CD14-positive monocyte (primary cell): Measurements from ENCODE around the gene ZRANB3. TPM values are rescaled to one million over a fixed set of nuclear protein-coding genes. Genes with fewer than 3 reads are reported as not detected.

Experiments
- DNase-seq, 3 donors: peaks; one replicate each; pipeline ENCODE4 v3.0.0-alpha.2; 2011 to 2022
- H2AFZ ChIP-seq: 2 replicates; pipeline ENCODE4 v1.6.0; 2012; ENCODE audit warnings: mild to moderate bottlenecking, low read depth, low read length, inconsistent platforms; ENCODE audit not compliant: insufficient read depth, poor library complexity, severe bottlenecking
- H3K27ac ChIP-seq, 2 donors: 1 replicate in 1 of 2; 2 replicates in 1 of 2; pipeline ENCODE4 v1.5.1; 2012 to 2013; ENCODE audit warnings: low read length in 2 of 2, control low read depth in 1 of 2, inconsistent platforms in 1 of 2, low read depth in 1 of 2, mild to moderate bottlenecking in 1 of 2
- H3K27me3 ChIP-seq, 2 donors: one replicate each; pipeline versions ENCODE4 v1.6.0 to v1.6.1; 2011 to 2013; ENCODE audit warnings: low read length in 2 of 2; ENCODE audit not compliant: control insufficient read depth in 2 of 2, insufficient read depth in 2 of 2
- H3K36me3 ChIP-seq, 2 donors: replicated peaks in 1 of 2; 1 replicate in 1 of 2; 2 replicates in 1 of 2; pipeline versions ENCODE4 v1.5.1 to v1.6.1; 2012 to 2013; ENCODE audit warnings: low read length in 2 of 2, control low read depth in 1 of 2, inconsistent platforms in 1 of 2, mild to moderate bottlenecking in 1 of 2; ENCODE audit not compliant: insufficient read depth in 2 of 2, control insufficient read depth in 1 of 2
- H3K4me1 ChIP-seq, 2 donors: 1 replicate in 1 of 2; 2 replicates in 1 of 2; pipeline versions ENCODE4 v1.5.1 to v1.6.1; 2012 to 2013; ENCODE audit warnings: low read length in 2 of 2, control low read depth in 1 of 2, inconsistent platforms in 1 of 2, mild to moderate bottlenecking in 1 of 2, moderate library complexity in 1 of 2; ENCODE audit not compliant: insufficient read depth in 2 of 2, control insufficient read depth in 1 of 2
- H3K4me2 ChIP-seq: replicated peaks from 2 replicates; pipeline ENCODE3; 2012; ENCODE audit warnings: low read length, moderate library complexity, mild to moderate bottlenecking; ENCODE audit not compliant: poor library complexity, severe bottlenecking; ENCODE audit errors: extremely low read depth
- H3K4me3 ChIP-seq, 3 experiments: fragments of 200-600 bp in 1 of 3; sonication (generic) in 1 of 3; replicated peaks in 1 of 3; 1 replicate in 2 of 3; 2 replicates in 1 of 3; pipeline ENCODE4 v1.5.1; 2011 to 2013; ENCODE audit warnings: low read length in 3 of 3, mild to moderate bottlenecking in 3 of 3, control low read depth in 2 of 3, low read depth in 2 of 3, inconsistent platforms in 1 of 3, moderate library complexity in 1 of 3
- H3K79me2 ChIP-seq: 2 replicates; pipeline ENCODE4 v1.6.0; 2012; ENCODE audit warnings: mild to moderate bottlenecking, control low read depth, inconsistent platforms, low read length, moderate library complexity; ENCODE audit not compliant: insufficient read depth
- H3K9ac ChIP-seq: 2 replicates; pipeline ENCODE4 v1.6.0; 2017; ENCODE audit warnings: low read length, mild to moderate bottlenecking; ENCODE audit not compliant: insufficient read depth, poor library complexity, severe bottlenecking
- H3K9me3 ChIP-seq, 2 donors: replicated peaks in 1 of 2; 1 replicate in 1 of 2; 2 replicates in 1 of 2; pipeline versions ENCODE4 v1.5.1 to v1.6.1; 2012 to 2013; ENCODE audit warnings: low read length in 2 of 2, control low read depth in 1 of 2; ENCODE audit not compliant: control insufficient read depth in 1 of 2, insufficient read depth in 1 of 2
- H4K20me1 ChIP-seq: 2 replicates; pipeline ENCODE4 v1.6.0; 2012; ENCODE audit warnings: mild to moderate bottlenecking, low read length, control low read depth, moderate library complexity; ENCODE audit not compliant: insufficient read depth
- H3K27ac Mint-ChIP-seq, 7 donors: one replicate each; pipeline ENCODE4 v1.8.0; 2020; ENCODE audit warnings: mild to moderate bottlenecking in 7 of 7, mixed read lengths in 7 of 7, moderate library complexity in 6 of 7, inconsistent platforms in 2 of 7
- H3K27me3 Mint-ChIP-seq, 3 donors: one replicate each; pipeline ENCODE4 v1.8.0; 2021 to 2022; ENCODE audit warnings: low read depth in 3 of 3, mild to moderate bottlenecking in 3 of 3, mixed read lengths in 3 of 3, moderate library complexity in 3 of 3, inconsistent platforms in 1 of 3
- H3K36me3 Mint-ChIP-seq, 2 donors: one replicate each; pipeline ENCODE4 v1.8.0; 2020; ENCODE audit warnings: mixed read lengths in 2 of 2, inconsistent platforms in 1 of 2, mild to moderate bottlenecking in 1 of 2
- H3K4me1 Mint-ChIP-seq: one replicate; pipeline ENCODE4 v1.8.0; 2020; ENCODE audit warnings: mild to moderate bottlenecking, mixed read lengths
- H3K4me3 Mint-ChIP-seq, 2 donors: one replicate each; pipeline ENCODE4 v1.8.0; 2020; ENCODE audit warnings: mild to moderate bottlenecking in 2 of 2, mixed read lengths in 2 of 2, moderate library complexity in 1 of 2
- H3K9me3 Mint-ChIP-seq, 7 donors: one replicate each; pipeline ENCODE4 v1.8.0; 2020 to 2022; ENCODE audit warnings: mixed read lengths in 7 of 7, mild to moderate bottlenecking in 6 of 7, moderate library complexity in 6 of 7, inconsistent platforms in 2 of 7
- CTCF ChIP-seq: fragments of 200-600 bp; IDR thresholded peaks from one replicate; pipeline ENCODE4 v1.8.0; 2022; ENCODE audit warnings: antibody characterized with exemption, mild to moderate bottlenecking
- WGBS: methylation state at CpG from one replicate; pipeline ENCODE4 v1.1.5; 2013; ENCODE audit warnings: missing lambda C conversion rate; ENCODE audit not compliant: insufficient coverage; 5-methylcytosine and 5-hydroxymethylcytosine counted together
- intact Hi-C, 2 donors: fragments of 100-400 bp; cut with micrococcal nuclease; formaldehyde crosslinking; loops; one replicate each; pipeline versions ENCODE4 v1.15.0 to v1.15.1; 2023
- polyA plus RNA-seq, 3 donors: library from polyadenylated mRNA; depleted of rRNA in 1 of 3; unstranded in 2 of 3; stranded (reverse) in 1 of 3; fragments of 300-500 nt in 2 of 3; fragments of >200 nt in 1 of 3; fragmentation: Illumina TruSeq in 2 of 3; gene quantifications; 1 replicate in 2 of 3; 2 replicates in 1 of 3; pipeline ENCODE4 v1.2.3, GENCODE V29; 2012 to 2021

Gene ZRANB3
- polyA plus RNA-seq, 3 donors: 0.47 to 3.5 (median 0.64) TPM

GRCh38 chr2:135169900-135170753 lies 360.9 kb downstream of the ZRANB3 start:
- H3K4me3 Mint-ChIP-seq: no peak overlapping the region
- H3K27me3 Mint-ChIP-seq: no peaks in the 10 kb centered on the region
- no peak for TF ChIP-seq CTCF
- intact Hi-C loops: no loop called here
- H3K9me3 ChIP-seq: peaks cover 0 to 4% of the 10 kb centered on the region in 2 donors
- DNase-seq: no peak
- H4K20me1 ChIP-seq: no peaks in the 10 kb centered on the region
- no peaks in the 10 kb centered on the region for H3K27me3 ChIP-seq
- peaks cover 66 to 99% of the 10 kb centered on the region in 2 donors for H3K36me3 ChIP-seq
- 100% methylated on average over 6 of the region's 11 CpGs for WGBS
- H3K4me2 ChIP-seq: no peak overlapping the region
- H3K9ac ChIP-seq: no peak overlapping the region
- H3K4me1 Mint-ChIP-seq: no peaks in the 10 kb centered on the region
- H3K27ac ChIP-seq: no peak overlapping the region
- no peak overlapping the region for H3K27ac Mint-ChIP-seq
- H3K4me3 ChIP-seq: no peak overlapping the region
- peaks cover 0 to 12% (median 5%) of the 10 kb centered on the region in 7 donors for H3K9me3 Mint-ChIP-seq
- H3K79me2 ChIP-seq: no peaks in the 10 kb centered on the region
- H2AFZ ChIP-seq: no peak overlapping the region
- H3K4me1 ChIP-seq: no peaks in the 10 kb centered on the region
- H3K36me3 Mint-ChIP-seq: peaks cover 69 to 90% of the 10 kb centered on the region in 2 donors

GRCh38 chr2:135168204-135168856 lies 362.7 kb downstream of the ZRANB3 start:
- peaks cover 72 to 99% of the 10 kb centered on the region in 2 donors for H3K36me3 ChIP-seq
- H3K4me3 ChIP-seq: no peak overlapping the region
- intact Hi-C loops: no loop called here
- H3K4me1 ChIP-seq: no peaks in the 10 kb centered on the region
- H3K4me2 ChIP-seq: no peak overlapping the region
- Mint-ChIP-seq H3K27me3 (no peaks in the 10 kb centered on the region), H3K27ac (peak overlapping the region in 2 of 7 donors; percentile 0 to 12), H3K9me3 (peaks cover 0 to 9% (median 0%) of the 10 kb centered on the region in 7 donors), H3K4me3 (no peak overlapping the region), H3K4me1 (no peaks in the 10 kb centered on the region), H3K36me3 (peaks cover 86 to 90% of the 10 kb centered on the region in 2 donors)
- no peaks in the 10 kb centered on the region for H3K27me3 ChIP-seq
- no peak for TF ChIP-seq CTCF
- no peak for DNase-seq
- no peaks in the 10 kb centered on the region for H3K9me3 ChIP-seq
- 100% methylated on average over 4 of the region's 11 CpGs for WGBS
- no peak overlapping the region for H3K27ac ChIP-seq
- no peaks in the 10 kb centered on the region for H3K79me2 ChIP-seq
- H3K9ac ChIP-seq: no peak overlapping the region
- H4K20me1 ChIP-seq: no peaks in the 10 kb centered on the region
- no peak overlapping the region for H2AFZ ChIP-seq
